ENCODE results near the gene RABGAP1.
"Not testable (repeated sequence)": the region's sequence is repeated elsewhere in the genome, so short reads cannot be mapped to it uniquely, and the experiment has no call there.

Gene RABGAP1

GRCh38 chr9:122940749-122941581 lies at the start of gene RABGAP1:
Gene RABGAP1, plus strand, starts transcription at chr9:122941020. Its CDS starts 16,040 bp downstream, at chr9:122957060.
- DNase-seq: peak; percentile 91

GRCh38 chr9:122897969-122898368 lies 42.9 kb upstream of the RABGAP1 start:
- no peak for DNase-seq

- DNase-seq: no peak
These were observed 40.0 kb upstream of the RABGAP1 start for GRCh38 chr9:122900791-122901190.

GRCh38 chr9:122904466-122904822 lies 36.4 kb upstream of the RABGAP1 start:
- no peak for DNase-seq

- peak; percentile 94 for DNase-seq
These were observed 35.8 kb upstream of the RABGAP1 start, which contains the start of gene RC3H2 for GRCh38 chr9:122904823-122905710. Gene RC3H2, minus strand, starts transcription at chr9:122905359. Its CDS starts 7,850 bp downstream, at chr9:122897509.

- DNase-seq: not testable (repeated sequence)
These were observed 34.7 kb upstream of the RABGAP1 start for GRCh38 chr9:122906122-122906521.

GRCh38 chr9:122912671-122912963 lies 28.2 kb upstream of the RABGAP1 start:
- DNase-seq: no peak

- DNase-seq: peak; percentile 61
These were observed 27.7 kb upstream of the RABGAP1 start, which contains the start of gene ZBTB6 for GRCh38 chr9:122912964-122913673. Gene ZBTB6, minus strand, starts transcription at chr9:122913323. Its CDS starts 1,251 bp downstream, at chr9:122912072.

GRCh38 chr9:122918310-122918709 lies 22.5 kb upstream of the RABGAP1 start:
- no peak for DNase-seq

- DNase-seq: no peak
These were observed 18.1 kb upstream of the RABGAP1 start for GRCh38 chr9:122922713-122923112.

GRCh38 chr9:122923947-122924346 lies 16.9 kb upstream of the RABGAP1 start:
- DNase-seq: no peak

- no peak for DNase-seq
These were observed 10.9 kb upstream of the RABGAP1 start for GRCh38 chr9:122929796-122930354.

GRCh38 chr9:122930541-122931225 lies 10.1 kb upstream of the RABGAP1 start:
- no peak for DNase-seq

- DNase-seq: peak; percentile 80
These were observed 9.3 kb upstream of the RABGAP1 start, which contains the start of gene ZBTB26 for GRCh38 chr9:122931226-122932121. Gene ZBTB26, minus strand, starts transcription at chr9:122931512. Its CDS starts 11,578 bp downstream, at chr9:122919934.

GRCh38 chr9:122936464-122936863 lies 4.4 kb upstream of the RABGAP1 start:
- no peak for DNase-seq

GRCh38 chr9:122936883-122937282 lies 3.9 kb upstream of the RABGAP1 start:
- no peak for DNase-seq

GRCh38 chr9:122939601-122940000 lies 1.2 kb upstream of the RABGAP1 start:
- no peak for DNase-seq

GRCh38 chr9:122940454-122940748 lies 419 bp upstream of the RABGAP1 start:
- no peak for DNase-seq

- DNase-seq: no peak
These were observed 888 bp downstream of the RABGAP1 start for GRCh38 chr9:122941582-122942234.

Measured in NCI-H2227 treated with DMSO at 0.1 percent for 48 hours (cell line).